ENCODE measurements around the gene GABRQ.

DNA sequence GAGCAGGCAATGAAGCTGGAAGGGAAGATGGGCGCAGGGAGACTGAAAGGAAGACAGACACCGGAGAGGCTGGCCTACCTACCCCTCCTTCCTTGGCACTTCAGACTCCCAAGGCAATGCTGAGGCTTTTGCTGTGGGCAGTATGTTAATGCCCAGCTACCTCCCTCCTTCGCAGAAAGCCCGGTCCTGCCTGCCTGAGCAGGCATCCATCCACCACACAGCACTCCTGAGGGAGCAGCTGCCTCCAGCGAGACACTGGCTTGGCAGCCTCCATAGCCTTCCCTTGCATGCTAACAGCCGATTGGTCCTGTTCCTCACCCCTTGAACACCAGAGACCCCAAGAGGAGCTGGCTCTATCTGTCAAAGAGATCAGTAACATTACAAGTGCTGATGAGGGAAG lies 14.4 kb downstream of the GABRQ start:
- TF ChIP-seq, protein P1, sequence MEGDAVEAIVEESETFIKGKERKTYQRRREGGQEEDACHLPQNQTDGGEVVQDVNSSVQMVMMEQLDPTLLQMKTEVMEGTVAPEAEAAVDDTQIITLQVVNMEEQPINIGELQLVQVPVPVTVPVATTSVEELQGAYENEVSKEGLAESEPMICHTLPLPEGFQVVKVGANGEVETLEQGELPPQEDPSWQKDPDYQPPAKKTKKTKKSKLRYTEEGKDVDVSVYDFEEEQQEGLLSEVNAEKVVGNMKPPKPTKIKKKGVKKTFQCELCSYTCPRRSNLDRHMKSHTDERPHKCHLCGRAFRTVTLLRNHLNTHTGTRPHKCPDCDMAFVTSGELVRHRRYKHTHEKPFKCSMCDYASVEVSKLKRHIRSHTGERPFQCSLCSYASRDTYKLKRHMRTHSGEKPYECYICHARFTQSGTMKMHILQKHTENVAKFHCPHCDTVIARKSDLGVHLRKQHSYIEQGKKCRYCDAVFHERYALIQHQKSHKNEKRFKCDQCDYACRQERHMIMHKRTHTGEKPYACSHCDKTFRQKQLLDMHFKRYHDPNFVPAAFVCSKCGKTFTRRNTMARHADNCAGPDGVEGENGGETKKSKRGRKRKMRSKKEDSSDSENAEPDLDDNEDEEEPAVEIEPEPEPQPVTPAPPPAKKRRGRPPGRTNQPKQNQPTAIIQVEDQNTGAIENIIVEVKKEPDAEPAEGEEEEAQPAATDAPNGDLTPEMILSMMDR (IDR thresholded peaks at IDR 0.05) = no peak
- no peak for TF ChIP-seq POLR2A (IDR thresholded peaks at IDR 0.05)
